Stimulated activated naive CD8-positive, alpha-beta T cell treated with anti-CD3 and anti-CD28 coated beads, Interleukin-15, Interleukin-2, amounts not matched to agents 100 U/mL and 50 U/mL, for 24 hours (primary cell): ENCODE results near the gene ABTB2.
"Not testable (repeated sequence)": the region's sequence is repeated elsewhere in the genome, so short reads cannot be mapped to it uniquely, and the experiment has no call there.

Source experiments
- ATAC-seq: fragments of 150-1000 bp; cut with Tn5 transposase; one replicate; pipeline ENCODE4 v1.10.0; 2021
- DNase-seq: peaks from one replicate; pipeline ENCODE4 v3.0.0; 2021

The ABTB2 gene

DNA sequence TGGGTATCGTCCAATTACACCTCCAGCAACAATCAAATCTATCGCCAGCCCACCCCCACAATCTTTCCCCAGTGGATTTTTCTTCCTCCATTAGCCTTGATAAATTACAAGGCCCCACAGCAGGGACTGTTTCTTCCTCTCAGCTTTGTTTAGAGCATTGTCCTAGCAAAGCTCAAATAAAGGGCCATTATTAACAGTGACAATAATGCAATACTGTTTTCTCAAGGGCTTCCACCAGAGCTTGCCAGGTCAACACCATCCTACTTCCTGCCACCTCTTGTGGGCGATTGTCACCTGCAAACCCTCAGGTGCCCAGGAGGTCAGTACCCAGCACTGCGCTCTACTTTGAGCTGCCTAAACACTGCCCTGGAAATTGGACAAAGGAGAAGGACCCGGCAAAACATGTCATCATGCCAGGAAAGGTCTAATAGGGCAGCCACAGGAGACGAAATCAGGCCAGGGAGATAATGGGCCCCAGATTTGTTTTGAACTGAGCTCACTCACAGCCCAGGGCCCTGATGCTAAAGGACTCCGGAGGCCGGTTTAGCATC, 95.2 kb downstream of the ABTB2 start:
- ATAC-seq: no peak
- DNase-seq: no peak

DNA sequence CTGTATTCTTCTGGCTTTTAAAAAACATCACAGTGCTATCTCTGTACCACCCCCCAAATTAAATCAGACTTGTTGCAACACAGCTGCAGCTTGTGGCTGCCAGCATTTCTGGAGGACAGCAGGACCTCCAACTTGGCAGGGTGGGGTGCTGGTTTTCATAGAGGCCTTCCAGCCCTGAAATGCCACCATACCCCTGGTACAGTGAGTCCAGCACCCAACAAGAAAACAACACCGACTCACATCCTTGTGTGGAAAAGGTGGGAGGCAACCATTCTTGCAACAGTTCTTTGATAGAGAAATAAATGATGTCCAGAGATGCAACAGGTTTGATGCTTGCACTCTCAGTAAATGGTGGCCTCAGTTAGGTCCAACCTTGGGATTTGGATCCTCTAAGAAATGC, 96.0 kb downstream of the ABTB2 start:
- DNase-seq (no peak), ATAC-seq (no peak)

DNA sequence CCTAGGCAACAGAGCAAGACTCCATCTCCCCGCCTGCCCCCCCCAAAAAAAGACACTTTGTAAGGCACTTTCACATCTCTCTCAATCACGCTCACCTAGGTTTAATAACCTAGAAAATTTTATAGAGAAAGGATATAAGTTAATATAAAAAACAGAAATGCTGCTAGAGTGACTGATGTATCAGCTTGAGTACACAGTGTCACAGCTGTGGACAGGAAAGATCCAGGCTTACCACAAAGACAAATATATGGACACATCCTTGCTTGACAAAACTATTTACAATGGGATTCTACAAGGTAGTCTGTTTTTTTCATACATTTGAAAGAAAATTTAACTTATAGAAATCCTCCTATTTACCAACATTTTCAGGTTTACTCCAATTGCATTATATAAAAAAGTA, 96.7 kb downstream of the ABTB2 start:
- DNase-seq (no peak), ATAC-seq (no peak)

DNA sequence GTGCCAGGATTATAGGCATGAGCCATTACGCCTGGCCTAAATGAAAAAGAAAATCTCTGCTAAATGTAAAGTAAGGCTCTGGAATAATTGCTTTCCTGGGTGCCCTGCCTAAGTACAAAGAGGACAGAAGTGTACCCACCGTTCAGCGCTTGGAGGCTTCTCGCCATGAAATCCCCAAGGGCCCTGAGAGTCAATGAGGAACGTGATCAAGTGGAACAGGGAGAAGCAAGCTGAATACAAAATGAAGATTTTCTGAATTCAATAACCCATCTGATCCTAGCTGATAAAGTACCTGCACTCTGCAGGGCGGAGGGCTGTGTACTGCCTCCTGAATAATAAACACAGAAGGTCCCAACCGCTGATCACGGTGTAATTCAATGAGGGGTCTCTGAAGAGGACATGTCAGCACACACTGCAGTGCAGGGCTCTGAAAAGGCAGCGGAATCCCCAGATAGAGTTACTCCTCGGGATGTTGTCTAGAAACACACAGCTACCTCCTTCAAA, 97.7 kb downstream of the ABTB2 start:
- DNase-seq (no peak), ATAC-seq (no peak)

DNA sequence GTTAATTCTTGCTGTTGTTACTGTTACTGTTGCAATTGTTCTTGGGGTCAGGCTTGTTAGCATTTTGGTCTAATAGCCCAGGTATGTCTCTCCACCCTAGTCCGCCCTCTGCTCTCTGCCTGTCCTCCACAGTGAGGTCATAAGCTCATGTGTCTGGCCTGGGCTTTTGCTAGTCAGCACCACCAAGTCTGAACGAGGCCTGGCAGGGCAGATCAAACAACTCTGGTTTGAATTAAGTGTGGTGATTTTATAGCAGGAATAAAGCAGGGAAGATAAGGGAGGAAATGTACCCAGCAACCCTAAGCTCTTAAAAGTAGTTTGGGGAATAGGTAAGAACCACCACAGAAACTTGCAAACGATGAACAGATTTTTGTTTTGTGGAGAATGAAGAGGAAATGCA, 98.7 kb downstream of the ABTB2 start:
- DNase-seq: no peak

DNA sequence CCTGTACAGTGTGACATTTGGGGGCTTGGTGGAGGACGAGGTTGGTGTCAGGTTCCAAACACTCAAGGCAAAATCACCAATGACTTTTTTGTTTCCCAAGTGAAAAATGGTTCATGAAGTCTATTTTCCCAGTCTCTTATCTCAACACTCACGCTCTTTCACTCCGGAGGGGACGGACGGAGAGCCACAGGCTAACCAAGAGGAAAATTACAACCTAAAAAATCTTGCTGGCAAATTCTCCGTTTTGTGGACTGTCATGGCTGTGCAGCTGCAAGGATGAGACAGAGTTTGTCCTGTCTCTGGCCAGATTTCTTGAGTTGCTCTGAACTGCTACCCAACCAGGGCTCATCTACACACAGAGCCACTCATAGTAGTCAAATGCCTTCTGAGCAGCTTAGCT, 101.2 kb downstream of the ABTB2 start:
- DNase-seq (no peak), ATAC-seq (no peak)

More for the DNA sequence above, 98.7 kb downstream of the ABTB2 start:
- ATAC-seq: no peak

DNA sequence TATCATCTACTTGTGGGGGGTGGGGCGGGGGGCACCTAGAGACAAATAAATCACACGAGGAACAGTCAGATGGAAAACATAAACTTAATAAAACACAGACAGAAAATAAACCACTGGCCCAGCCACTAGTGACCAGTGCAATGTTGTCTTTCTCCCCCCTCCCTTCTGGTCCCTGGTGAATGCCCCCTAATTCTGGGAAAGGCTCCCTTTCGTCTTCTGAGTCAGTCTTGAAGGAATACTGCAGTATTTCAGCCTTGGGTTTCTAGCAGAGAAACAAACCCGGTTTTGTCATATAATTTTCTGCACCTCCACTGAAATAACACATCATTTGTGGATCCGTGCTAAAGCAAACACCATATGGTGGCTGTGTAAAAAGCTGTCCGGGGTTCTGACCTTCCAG, 101.7 kb downstream of the ABTB2 start:
- DNase-seq (no peak), ATAC-seq (no peak)

DNA sequence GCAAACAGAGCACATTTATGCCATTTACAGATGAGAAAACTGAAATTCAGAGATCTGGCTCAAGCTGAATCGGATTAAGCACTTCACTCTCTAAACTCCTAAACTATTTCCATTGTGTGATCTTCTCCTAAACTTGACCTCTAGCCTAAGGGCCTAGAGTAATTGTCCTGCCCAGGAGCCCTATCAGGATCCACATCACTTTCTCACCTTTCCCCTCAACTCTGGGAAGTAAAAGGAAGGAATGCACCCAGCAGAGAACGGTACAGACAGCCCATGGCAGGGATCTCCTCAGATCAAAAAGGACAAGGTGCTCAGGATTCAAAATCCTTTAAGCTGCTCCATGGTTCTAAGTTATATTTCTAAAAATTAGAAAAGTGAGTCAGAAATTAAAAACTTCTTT, 102.7 kb downstream of the ABTB2 start:
- ATAC-seq: no peak

DNA sequence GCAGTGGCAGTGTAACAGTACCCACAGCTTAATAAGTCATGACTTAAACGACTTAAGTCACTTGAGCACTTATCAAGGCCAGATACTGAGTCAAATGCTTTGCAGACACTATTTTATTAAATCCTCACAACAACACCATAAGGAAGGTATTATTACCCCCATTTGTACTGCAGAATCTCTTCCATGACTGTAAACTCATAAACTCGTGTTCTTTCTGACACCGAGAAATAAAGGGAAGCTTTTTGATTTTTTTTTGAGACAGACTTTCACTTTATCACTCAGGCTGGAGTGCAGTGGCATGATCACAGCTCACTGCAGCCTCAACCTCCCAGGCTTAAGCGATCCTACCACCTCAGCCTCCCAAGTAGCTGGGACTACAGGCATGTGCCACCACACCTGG, 103.8 kb downstream of the ABTB2 start:
- no peak for DNase-seq
- no peak for ATAC-seq

More for the DNA sequence above, 102.7 kb downstream of the ABTB2 start:
- DNase-seq: no peak

DNA sequence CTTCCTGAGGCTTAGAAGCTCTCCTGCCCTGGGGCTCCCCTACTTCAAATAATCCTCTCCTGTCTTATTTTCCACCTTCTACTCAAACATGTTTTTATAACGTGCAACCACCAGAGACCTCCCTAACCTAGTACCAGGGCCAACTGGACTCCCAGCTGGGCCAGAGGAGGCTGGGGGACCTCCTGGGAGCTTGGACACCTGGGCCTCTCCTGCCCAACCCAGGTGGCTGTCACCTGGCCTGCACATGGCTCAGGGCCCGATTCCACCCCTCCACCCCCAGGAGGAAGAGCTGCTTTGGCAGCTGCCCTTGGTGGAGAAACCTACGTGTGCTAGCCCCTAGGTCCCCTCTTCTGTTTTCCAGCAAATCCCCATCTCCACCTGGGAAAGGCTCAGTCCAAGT, 105.2 kb downstream of the ABTB2 start:
- DNase-seq (no peak), ATAC-seq (no peak)

DNA sequence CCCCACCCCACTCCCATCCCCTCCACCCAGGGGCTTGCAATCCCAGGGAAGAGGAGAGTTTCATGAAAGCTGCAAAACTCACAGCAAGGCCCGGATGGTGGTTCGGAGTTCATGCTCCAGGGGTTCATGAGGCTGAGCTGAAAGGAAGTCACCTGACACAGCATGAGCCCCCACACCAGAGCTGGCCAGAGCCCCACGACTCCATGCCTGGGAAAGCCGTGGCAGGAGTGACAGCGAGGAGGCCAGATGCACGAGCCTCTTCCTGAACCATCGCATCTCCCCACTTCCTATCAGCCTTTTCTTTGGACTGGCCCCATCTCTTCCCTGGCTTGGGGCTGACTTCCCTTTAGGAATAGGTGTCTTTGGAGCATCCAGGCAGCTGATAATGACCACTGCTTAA, 105.8 kb downstream of the ABTB2 start:
- no peak for ATAC-seq
- DNase-seq: no peak

DNA sequence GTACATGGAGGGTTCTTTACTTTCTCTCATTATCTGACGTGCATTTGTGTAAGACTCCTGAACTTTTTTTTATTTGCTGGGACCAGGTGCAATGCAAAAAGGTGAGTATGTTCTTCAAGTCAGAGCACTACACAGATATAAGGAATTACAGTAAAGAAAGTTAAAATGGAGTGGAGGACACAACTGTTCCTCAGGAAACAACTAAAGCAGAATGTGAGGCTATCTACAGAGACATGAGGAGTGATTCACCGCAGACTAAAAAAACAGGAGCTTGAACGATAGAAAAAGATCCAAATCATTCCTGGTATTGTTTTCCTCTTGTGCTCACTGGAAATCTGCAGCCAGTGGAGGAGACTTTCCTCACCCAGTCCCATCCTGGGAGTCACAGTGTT, 106.2 kb downstream of the ABTB2 start:
- DNase-seq: no peak
- no peak for ATAC-seq

DNA sequence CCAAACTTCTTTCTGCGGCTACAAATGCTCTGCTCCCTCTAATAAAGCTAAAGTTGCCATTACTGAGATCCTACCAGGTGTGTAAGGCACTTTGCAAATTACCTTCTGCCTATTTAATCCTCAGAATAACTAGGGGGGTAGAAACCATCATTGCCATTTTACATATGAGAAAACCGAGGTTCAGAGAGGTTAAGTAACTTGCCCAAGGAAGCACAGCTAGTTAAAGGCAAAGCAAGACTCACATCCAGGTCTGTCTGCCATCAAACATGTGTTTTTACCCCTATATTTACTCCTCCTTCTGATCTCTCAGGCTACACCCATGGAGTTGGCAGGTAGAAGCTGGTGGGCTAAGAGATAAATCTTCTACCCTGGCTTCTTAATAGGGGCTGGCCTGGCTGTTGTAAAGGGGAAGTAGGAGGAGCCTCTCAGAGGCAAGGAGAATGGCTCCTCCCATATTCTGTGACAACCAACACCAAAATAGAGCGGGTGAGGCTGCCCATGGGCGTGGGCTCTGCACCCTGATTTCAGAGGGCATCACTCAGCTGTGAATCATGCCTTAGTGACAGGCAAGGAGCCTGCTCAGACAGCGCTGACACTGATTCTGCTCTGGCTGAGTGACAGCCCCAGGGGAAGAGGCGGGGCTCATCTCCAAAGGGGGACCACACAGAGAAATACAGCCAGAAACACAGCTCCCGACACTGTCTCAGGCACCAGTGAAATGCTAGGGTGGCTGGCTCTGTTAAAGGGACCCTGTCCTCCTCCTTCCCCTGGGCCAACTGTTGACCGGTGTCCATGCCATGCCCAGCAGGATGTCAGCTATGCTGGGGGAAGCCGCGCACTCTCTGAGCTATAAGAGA, 106.8 kb downstream of the ABTB2 start:
- DNase-seq (peak; percentile 77), ATAC-seq (peak; percentile 99)

DNA sequence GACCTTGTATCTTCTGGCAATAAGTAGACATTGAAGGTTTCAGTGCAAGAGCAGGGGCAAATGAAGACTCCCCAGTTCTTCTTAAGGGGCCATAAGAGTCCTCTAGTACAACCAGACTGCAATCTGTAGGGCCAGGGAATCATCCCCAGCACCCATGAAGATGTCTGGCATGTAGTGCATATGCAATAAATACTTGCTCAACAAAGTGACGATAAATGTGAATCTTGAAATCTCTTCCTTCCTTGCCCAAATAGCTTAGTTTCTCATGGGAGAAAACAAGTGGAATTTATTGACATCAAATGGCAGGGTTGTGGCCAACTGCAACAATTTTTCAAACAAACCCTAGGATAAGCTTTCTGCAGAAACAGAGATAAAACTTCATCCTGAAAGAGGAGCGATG, 107.6 kb downstream of the ABTB2 start:
- DNase-seq (no peak), ATAC-seq (no peak)

DNA sequence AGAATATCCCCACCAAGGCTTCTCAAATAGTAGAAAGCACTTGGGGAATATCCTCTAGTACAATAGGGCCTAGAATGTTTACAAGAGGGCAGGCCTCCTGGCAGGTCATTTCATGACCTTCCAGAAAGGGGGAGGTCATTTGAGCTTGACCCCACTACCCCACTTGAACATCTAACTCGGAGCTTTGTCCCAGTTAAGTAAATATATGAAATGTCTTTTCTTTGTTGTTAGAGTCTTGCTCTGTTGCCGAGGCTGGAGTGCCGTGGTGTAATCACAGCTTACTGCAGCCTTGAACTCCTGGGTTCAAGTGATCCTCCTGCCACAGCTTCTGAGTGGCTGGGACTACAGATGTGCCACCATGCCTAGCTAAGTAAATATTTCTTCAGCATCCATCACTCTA, 108.4 kb downstream of the ABTB2 start:
- DNase-seq (no peak), ATAC-seq (no peak)

DNA sequence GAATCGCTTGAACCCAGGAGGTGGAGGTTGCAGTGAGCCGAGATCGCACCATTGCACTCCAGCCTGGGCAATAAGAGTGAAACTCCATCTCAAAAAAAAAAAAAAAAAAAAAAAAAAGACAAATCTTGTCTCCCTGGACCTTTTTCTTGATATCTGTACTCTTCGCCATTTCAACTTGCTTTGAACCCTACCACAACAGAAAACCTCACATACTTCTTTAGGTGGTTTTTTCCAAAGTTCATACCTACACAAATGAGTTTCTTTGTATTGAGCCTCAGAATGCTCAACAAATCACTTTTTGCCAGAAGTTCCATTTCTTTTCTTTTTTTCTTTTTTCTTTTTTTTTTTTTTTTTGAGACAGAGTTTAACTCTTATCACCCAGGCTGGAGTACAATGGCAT, 111.3 kb downstream of the ABTB2 start:
- not testable (repeated sequence) for ATAC-seq, DNase-seq

DNA sequence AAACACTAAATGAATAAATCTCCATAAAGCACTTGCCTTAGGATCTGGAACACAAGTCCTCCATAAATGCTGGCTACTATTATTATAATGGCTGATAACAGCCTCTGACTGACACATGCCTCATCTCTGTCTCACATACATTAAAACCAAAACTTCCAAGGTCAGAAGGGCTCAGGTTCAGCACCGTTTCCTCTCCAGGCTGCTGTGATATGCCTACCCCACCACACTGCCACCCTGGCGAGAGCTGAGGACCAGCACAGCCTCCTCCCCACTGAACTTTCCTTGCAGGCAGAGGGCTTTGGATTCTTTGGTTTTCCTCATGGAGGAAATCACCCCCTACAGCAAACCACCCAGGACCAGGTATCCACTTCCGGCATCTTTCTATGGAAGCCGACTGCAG, 112.8 kb downstream of the ABTB2 start:
- ATAC-seq: peak; percentile 51
- DNase-seq: peak; percentile 42

DNA sequence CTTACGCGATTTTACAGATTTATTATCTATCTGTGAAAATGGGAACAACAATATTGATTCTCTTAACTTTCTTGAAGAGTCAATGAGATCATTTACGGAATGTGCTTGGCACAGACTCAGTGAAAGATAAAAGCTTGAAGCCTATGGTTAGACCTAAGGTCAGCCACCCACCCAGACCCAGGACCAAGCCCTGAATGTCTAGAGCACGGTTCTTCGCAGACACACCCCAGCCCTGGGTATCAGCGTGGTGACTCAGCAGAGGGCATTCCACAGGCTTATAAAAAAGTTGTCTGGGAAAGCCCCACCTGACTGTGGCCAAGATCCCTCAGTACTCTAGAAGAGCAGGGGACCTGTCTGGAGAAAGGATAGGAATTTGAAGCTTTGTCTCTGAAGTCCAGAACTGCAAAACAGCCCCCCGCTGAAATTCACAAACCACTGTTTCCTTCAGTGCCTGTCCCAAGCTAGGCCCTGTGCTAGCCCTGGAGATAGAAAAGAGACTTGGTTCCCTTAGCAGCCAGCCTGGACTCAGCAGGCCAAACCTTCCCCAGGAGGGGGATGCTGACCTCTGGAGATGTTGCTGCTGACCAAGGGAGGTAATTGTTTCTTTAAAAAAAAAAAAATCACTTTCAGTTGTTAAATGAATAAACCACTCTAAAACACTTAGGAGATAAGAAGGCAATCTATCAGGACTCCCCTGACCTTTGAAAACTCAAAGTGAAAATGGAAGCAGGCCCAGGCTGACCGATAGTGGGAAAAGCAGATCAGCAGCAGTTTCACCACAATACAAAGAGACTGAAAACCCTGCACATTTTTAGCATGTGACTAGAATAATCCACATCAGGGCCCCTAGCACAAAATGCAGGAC, 114.0 kb downstream of the ABTB2 start:
- DNase-seq (peak; percentile 64), ATAC-seq (peak; percentile 68)

DNA sequence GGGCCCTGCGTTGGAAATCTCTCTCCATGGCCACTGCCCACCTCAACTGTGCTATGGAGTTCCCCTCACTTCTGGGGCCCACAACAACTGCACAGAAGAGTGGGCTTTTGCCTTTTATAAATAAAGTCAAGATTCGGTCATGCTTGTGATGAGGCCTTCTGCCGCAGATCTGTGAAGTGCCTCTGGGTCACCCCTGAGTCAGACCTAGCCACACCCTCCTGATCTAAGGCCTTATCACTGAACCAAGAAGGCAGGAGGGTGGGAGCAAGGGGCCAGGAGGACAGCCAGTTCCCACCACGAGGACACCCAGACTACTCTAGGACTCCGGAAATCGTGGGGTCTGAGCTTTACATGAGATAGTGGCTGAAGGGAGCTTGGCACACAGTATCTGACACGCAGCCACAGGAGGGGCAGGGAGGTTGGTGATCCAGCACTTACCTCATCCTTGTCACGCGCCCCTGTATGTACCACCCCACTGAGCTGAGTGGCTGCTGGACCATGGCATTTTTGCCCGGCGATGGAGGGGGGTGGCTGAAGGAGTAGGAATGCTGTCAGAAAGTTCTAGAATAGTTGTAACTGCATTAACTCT, 115.7 kb downstream of the ABTB2 start:
- peak; percentile 20 for ATAC-seq
- no peak for DNase-seq

DNA sequence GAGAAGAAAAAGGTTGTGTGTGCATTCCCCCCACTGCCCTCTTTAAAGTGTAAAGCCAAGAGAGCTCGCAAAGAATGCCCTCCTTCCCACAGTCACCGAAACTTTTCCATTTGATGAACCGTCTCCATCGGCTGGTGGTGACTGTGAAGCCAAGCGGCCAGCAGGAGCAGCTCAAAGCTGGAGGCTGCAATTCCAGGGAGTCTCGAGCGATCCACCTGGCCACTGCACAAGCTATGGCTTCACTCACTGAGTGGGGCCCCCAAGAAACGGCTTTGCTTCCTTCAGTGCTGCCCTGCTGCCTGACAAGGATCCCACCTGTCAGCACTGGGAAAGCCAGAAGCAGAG, 117.7 kb downstream of the ABTB2 start:
- no peak for ATAC-seq
- no peak for DNase-seq

DNA sequence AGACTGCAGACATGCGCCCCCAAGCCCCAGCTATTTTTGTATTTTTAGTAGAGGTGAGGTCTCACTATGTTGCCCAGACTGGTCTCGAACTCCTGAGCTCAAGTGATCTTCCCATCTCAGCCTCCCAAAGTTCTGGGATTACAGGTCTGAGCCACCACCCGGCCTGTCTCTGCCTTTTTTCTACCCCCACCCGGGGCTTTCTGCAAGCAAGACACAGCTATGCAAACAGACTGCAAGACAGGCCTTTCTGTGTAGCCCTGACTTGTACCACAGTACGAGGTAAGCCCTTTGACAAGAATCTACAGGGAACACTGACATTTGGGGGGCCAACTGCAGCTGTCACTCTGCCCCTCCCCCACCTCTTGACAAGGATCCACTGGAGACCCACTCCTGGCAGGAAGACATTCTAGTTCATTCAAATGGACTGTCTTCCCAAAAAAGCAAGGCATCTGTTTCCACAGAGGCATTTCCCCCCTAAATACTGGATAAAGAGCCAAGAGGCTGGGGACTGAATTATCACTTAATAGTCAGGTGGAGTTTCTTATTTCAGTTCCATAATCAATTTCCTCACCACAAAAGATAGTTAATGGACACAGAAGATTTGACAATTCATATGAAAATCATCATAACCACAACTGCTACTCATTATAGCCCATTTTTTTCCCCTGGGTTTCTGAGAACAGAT, 118.2 kb downstream of the ABTB2 start:
- ATAC-seq: peak; percentile 30
- DNase-seq: no peak

DNA sequence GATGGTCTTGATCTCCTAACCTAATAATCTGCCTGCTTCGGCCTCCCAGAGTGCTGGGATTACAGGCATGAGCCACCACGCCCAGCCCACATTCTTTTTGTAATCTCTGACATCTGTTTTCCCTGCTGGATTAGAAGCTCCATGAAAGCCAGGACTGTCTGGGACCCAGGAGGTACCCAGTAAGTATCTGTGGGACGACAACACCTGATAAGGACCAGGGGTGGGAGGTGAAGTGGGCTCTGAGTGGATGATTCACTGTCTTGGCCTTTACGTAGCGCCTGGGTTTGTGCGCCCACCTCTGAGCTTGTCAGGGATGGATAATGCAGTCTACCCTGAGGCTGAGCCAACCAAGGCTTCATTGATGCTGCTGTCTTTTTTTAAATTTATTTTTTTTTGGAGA, 118.8 kb downstream of the ABTB2 start:
- peak; percentile 50 for DNase-seq
- peak; percentile 38 for ATAC-seq
